OCI-LY1 (cell line): ENCODE measurements around the gene EPHB2.

Experiments used
- EZH2 ChIP-seq: fragments of 200-600 bp; sonication (generic), shearing (Covaris generic); IDR thresholded peaks from 2 replicates; pipeline ENCODE4 v1.8.0; 2017; ENCODE audit warnings: borderline replicate concordance, mixed run types, mild to moderate bottlenecking, antibody characterized with exemption, low read length, moderate library complexity, mixed read lengths
- TF ChIP-seq, protein P1 (sequence below): fragments of 200-600 bp; sonication (generic), shearing (Covaris generic); IDR thresholded peaks from 2 replicates; pipeline ENCODE4 v1.5.1; 2017; ENCODE audit warnings: mild to moderate bottlenecking, antibody characterized with exemption, low read length, moderate library complexity, mixed read lengths

DNA sequence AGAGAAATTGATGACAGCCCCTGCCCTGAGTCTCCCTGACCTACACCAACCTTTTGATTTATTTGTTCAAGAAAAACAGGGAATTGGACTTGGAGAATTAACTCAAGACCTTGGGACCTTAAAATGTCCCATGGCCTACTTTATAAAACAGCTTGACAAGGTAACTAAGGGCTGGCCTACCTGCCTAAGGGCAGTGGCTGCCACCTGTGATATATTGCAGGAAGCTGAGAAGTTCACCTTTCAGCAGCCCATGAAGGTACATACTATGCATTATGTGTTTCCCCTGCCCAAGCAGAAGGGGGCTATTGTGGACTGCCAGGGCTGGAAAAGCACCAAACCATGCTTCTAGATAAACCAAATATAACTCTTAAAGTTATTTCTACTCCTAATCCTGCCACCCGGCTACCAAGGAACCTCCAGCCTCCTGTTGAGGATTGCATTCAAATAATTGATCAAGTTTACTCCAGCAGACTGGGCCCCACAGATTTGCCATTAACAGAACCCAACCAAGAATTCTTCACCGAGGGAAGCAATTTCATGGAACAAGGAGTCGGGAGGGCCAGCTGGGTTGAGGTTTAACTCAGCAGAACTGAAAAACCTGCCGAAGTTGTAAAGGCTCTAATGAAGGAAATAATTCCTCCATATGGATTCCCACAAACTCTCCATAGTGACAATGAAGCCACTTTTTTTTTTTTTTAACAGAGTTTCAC lies 233.9 kb downstream of the EPHB2 start:
- TF ChIP-seq, protein P1, sequence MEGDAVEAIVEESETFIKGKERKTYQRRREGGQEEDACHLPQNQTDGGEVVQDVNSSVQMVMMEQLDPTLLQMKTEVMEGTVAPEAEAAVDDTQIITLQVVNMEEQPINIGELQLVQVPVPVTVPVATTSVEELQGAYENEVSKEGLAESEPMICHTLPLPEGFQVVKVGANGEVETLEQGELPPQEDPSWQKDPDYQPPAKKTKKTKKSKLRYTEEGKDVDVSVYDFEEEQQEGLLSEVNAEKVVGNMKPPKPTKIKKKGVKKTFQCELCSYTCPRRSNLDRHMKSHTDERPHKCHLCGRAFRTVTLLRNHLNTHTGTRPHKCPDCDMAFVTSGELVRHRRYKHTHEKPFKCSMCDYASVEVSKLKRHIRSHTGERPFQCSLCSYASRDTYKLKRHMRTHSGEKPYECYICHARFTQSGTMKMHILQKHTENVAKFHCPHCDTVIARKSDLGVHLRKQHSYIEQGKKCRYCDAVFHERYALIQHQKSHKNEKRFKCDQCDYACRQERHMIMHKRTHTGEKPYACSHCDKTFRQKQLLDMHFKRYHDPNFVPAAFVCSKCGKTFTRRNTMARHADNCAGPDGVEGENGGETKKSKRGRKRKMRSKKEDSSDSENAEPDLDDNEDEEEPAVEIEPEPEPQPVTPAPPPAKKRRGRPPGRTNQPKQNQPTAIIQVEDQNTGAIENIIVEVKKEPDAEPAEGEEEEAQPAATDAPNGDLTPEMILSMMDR = no peak
- no peak for TF ChIP-seq EZH2
